ENCODE data around the gene LGMN. TPM values are rescaled to one million over a fixed set of nuclear protein-coding genes. Genes with fewer than 3 reads are reported as not detected.

LGMN gene
- 100 to 1,000 TPM; 161 to 193 (median 175) TPM for total RNA-seq

DNA sequence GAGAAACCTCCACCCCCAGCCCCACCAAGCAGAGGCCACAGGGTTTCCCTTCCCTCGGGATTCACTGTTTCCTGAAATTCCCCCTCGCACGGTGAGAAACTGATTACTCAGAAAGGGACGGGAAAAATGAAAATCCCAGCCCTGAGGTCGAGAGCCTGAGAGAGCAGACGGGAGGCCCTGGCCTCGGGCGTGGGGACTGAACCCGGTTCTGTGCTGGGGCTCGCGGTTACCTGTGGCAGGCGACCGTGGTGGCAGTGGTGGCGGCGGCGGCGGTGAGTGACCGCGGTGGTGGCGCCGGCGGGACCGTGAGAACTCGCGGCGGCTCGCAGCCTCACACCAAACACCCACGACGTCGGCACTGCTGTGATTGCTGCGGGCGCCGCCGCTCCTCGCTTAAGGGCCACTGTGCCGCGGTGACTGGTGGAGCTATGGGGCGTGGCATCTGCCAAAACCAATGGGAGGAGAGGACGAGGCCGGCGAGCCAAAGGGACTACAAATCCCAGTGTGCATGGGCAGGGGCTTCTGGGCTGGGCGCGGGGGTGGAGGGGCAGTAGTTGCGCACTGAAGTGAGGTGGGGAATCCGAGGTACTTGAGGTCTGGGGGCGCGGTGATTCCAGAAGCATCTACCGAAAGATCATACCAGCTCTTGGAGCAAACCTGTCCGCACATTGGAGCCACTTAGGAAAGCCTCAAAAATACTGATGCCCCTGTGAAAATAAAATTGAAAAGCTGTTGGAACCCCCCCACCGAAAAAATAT lies at the start of gene LGMN:
TSS of gene LGMN (minus strand) at position 369 of the 758 bp plus-strand sequence. CDS start 15,841 bp downstream, outside the sequence.
- DNase-seq (ENCODE audit: low spot score) (peak; percentile 83), ATAC-seq (ENCODE audit: low FRiP score) (peak; percentile 99)
- TF ChIP-seq, protein P1, sequence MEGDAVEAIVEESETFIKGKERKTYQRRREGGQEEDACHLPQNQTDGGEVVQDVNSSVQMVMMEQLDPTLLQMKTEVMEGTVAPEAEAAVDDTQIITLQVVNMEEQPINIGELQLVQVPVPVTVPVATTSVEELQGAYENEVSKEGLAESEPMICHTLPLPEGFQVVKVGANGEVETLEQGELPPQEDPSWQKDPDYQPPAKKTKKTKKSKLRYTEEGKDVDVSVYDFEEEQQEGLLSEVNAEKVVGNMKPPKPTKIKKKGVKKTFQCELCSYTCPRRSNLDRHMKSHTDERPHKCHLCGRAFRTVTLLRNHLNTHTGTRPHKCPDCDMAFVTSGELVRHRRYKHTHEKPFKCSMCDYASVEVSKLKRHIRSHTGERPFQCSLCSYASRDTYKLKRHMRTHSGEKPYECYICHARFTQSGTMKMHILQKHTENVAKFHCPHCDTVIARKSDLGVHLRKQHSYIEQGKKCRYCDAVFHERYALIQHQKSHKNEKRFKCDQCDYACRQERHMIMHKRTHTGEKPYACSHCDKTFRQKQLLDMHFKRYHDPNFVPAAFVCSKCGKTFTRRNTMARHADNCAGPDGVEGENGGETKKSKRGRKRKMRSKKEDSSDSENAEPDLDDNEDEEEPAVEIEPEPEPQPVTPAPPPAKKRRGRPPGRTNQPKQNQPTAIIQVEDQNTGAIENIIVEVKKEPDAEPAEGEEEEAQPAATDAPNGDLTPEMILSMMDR (IDR thresholded peaks at IDR 0.05), result no peak

DNA sequence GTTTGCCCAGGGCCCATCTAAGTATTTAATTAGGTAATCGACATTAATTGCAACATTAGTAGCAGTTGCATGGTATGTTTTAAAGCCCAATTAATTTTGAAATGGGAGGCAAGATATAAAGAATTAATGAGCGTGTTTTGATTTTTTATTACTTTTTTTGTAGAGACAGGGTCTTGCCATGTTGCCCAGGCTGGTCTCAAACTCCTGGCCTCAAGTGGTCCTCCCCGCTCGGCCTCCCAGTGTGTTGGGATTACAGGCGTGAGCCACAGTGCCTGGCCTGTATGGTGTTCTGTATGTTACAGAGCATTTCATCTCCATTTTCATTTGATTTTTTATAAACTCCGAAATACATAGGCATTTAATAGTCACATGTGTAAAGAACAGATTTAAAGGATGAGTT lies 46.5 kb upstream of the LGMN start:
- TF ChIP-seq, protein P1 (IDR thresholded peaks at IDR 0.05), result no peak
- DNase-seq (ENCODE audit: low spot score), result no peak
- ATAC-seq (ENCODE audit: low FRiP score), result no peak

DNA sequence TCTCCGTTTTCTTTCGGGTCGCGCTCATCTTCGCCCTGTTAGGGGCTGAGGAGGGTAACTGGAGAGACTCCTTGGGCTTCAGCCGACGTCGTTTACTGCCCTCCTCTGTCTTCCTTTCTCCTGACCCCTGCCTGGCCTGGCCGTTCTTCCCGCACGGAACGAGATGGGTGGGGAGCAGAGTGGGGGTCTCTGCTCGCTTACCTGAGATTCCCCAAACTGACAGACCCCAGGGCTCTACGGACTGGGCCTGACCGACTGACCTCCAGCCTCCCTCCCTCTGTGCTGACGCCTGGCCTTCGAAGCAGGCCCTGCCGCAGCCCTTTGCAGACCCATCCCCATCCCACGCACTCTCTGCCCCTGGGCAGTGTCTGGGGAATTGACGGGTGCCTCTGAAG lies 46.1 kb upstream of the LGMN start:
- TF ChIP-seq, protein P1 (IDR thresholded peaks at IDR 0.05), result no peak
- DNase-seq (ENCODE audit: low spot score) (no peak), ATAC-seq (ENCODE audit: low FRiP score) (peak; percentile 8)

DNA sequence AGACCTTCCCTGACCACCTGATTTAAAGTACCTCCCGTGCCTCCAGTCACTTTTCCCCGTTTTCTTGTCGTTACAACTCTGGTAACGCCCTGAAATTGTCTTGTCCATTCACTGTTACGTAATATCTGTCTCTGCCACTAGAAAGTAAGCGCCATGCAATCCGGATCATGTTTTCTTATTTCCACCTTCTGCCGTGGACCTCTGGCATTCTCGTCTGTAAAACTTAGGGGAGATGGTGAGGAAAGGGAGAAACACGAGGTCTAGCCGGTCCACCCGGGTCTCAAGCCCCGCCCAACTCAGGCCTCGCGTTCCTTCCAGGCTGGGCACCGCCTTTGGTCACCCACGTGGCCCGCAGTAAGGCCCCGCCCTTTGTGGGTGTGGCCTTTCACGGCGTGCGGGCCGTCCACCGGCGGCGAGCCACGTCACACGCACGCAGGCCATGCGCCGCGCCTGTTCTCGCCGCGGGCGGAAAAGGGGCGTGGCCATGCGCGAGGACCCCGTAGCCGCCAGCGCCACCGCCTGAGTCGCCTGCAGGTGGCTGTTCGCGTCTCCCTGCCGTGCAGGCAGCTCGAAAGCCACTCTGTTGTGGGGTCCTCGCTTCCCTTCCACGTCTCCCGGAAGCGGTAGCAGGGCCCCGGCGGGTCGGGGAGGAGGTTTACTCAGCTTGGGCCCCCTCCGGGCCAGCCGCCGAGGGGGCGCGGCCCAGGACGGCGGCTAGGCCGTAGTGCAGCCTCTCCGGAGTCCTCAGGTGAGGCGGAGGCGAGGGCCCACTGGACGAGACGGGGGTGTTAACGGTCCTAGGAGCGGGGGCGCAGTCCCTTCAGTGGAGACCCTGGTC lies 45.5 kb upstream of the LGMN start, which contains the start of gene GOLGA5:
TSS of gene GOLGA5 (plus strand) at position 597 of the 838 bp plus-strand sequence. CDS start 3,133 bp downstream, outside the sequence.
- DNase-seq (ENCODE audit: low spot score) (peak; percentile 88), ATAC-seq (ENCODE audit: low FRiP score) (peak; percentile 99)
- TF ChIP-seq, protein P1 (IDR thresholded peaks at IDR 0.05), result no peak

DNA sequence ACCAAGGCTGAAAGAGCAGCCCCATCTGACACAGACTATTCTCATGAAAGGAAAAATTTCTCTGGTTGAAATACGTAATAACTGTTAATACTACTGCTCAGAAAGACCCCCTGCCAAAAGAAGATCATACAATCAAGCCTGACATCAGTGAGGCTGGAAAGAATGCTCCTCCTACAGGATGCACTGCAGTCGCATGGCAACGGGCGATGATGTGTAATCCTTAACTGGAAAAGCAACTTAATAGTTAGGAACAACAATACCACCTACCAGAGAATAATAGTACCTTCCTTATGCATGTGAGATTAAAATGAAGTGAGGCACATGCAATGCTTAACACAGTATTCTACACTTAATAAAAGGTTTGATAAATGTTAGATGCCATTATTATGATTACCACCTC lies 44.5 kb upstream of the LGMN start:
- TF ChIP-seq, protein P1 (IDR thresholded peaks at IDR 0.05), result no peak
- DNase-seq (ENCODE audit: low spot score) (no peak), ATAC-seq (ENCODE audit: low FRiP score) (no peak)

DNA sequence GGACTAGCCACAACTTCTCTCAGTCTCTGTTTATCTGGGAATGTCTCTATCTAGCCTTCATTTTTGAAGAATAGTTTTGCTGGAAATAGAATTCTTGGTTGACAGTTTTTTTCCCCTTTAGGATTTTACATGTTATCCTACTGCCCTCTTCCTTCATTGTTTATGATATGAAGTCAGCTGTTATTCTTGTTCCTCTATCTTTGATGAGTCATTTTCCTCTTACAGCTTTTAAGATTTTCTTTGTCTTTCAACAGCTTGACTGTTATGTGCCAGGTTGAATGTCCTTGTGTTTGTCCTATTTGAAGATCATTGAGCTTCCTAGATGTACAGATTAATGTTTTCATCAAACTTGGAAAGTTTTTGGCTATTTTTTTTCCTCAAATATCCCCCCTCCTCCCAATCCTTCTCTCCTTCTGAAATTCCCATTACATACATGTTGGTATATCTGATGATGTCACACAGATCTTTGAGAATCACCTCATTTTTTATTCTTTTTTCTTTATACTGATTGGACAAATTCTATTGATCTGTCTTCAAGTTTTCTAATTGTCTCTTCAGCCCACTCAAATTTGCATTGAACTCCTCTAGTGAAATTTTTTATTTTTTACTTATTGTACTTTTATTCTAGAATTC lies 41.1 kb upstream of the LGMN start:
- TF ChIP-seq, protein P1 (IDR thresholded peaks at IDR 0.05), result no peak
- no peak for DNase-seq (ENCODE audit: low spot score)
- ATAC-seq (ENCODE audit: low FRiP score), result no peak
